Astrocyte of the spinal cord (primary cell): Measurements from ENCODE around the gene IL9.

ENCODE experiments used
- DNase-seq: peaks from one replicate; pipeline ENCODE4 v3.0.0; 2011; ENCODE audit warnings: low read depth, low spot score
- H3K4me3 ChIP-seq: 2 replicates; pipeline ENCODE4 v1.5.1; 2011; ENCODE audit warnings: low read depth, mild to moderate bottlenecking, low read length, moderate library complexity
- in situ Hi-C: cut with HindIII; loops from 2 replicates; pipeline ENCODE4 v1.10.0; 2017; ENCODE audit warnings: low sequenced_read_pairs
- TF ChIP-seq, protein P1 (sequence below): IDR thresholded peaks from 2 replicates; pipeline ENCODE4 v1.5.1; 2012; ENCODE audit warnings: low read depth, mild to moderate bottlenecking, low read length, inconsistent platforms

The IL9 gene

DNA sequence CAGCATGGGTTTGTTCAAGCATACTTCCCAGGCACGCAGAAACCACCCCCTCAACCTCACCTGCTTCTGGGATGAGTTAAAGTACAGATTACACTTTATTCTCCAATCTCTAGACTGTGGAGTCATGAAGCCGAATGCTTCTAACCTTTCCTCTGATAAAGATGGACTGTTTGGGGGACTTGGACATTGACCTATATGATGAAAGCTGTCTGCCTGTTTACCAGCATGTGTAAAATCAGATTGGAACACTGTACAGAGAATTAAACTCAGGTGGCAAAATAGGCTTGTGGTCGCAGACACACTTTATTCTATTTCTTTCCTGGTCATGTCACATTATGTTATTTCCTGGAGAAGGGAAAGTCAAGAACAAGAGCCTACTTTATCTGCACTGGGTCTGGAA, 25.7 kb downstream of the IL9 start:
- in situ Hi-C loops = no loop called here
- TF ChIP-seq, protein P1, sequence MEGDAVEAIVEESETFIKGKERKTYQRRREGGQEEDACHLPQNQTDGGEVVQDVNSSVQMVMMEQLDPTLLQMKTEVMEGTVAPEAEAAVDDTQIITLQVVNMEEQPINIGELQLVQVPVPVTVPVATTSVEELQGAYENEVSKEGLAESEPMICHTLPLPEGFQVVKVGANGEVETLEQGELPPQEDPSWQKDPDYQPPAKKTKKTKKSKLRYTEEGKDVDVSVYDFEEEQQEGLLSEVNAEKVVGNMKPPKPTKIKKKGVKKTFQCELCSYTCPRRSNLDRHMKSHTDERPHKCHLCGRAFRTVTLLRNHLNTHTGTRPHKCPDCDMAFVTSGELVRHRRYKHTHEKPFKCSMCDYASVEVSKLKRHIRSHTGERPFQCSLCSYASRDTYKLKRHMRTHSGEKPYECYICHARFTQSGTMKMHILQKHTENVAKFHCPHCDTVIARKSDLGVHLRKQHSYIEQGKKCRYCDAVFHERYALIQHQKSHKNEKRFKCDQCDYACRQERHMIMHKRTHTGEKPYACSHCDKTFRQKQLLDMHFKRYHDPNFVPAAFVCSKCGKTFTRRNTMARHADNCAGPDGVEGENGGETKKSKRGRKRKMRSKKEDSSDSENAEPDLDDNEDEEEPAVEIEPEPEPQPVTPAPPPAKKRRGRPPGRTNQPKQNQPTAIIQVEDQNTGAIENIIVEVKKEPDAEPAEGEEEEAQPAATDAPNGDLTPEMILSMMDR = no peak
- H3K4me3 ChIP-seq = no peak overlapping the region
- no peak for DNase-seq

DNA sequence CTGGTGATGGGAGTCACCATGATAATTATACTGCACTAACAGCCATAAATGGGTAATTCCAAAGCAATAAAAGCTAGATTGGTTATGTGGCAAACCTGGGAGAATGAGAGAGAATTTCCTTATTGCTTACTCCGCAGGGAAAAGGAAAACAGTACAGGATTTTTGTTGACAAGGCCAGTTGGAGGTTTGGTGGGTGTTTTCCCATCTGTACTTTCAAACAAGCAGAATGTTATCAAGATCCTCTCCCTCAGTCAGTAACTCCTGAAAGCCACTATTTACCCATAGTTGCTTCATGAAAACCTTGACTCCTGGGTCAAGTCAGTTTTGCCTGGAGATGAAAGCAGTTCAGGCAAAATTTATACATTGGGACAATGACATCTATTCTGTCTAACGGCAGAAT, 26.4 kb downstream of the IL9 start:
- TF ChIP-seq, protein P1 = no peak
- no peak for DNase-seq
- in situ Hi-C loops = no loop called here
- no peak overlapping the region for H3K4me3 ChIP-seq

DNA sequence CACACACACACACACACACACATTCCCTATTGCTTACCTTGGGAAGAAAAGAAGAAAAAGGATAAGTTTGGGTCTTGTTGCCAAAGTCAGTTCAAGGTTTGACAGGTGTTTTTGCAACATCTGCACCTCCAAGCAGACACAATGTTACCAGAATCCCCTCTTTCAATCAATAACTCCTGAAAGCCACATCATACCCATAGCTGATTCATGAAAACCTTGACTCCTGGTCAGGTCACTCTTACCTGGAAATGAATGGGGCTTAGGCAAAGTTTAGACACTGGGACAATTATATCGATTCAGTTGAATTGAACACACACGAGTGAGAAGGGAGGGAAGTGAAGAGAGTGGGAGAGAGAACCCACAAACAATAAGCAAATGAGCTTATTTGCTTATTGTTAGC, 27.0 kb downstream of the IL9 start:
- no peak overlapping the region for H3K4me3 ChIP-seq
- TF ChIP-seq, protein P1 = no peak
- DNase-seq = no peak
- in situ Hi-C loops = no loop called here

DNA sequence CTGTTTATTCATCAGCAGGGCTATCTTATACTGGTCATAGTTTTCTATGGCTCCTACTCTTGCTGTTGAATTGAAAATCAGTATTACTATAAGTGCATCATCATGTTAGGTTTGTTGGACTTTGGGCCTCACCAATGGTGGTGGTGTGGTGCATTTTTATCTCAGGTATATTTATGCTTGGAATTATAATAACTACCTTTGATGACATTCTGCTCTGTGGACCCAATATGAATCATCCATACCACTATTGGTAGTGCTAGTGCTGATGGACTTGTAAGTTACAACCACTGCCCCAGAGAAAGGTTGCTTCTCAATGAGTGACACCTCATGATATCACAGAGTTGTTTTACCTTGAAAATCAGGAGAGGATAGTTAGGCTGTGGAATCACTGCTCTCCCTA, 28.0 kb downstream of the IL9 start:
- TF ChIP-seq, protein P1 = no peak
- no peak overlapping the region for H3K4me3 ChIP-seq
- in situ Hi-C loops = no loop called here
- no peak for DNase-seq

DNA sequence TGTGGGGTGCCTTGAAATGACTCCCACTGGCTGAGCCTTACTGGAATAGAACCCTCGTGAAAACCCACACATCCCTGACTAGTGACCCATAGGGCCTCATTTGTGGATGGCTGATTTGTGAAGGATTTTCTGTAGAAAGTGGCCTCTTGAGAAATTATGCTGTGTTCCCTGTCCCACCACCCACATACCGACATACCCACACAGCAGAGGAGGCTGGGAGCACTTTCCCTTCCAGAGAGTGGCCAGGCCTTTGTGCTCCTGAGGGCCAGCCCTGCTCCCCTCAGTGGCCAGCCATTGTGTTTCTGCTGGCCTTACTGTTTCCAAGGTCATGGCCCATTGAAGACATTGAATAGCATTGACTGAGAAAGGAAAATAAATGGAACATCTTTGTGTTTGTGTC, 29.6 kb downstream of the IL9 start:
- in situ Hi-C loops = no loop called here

DNA sequence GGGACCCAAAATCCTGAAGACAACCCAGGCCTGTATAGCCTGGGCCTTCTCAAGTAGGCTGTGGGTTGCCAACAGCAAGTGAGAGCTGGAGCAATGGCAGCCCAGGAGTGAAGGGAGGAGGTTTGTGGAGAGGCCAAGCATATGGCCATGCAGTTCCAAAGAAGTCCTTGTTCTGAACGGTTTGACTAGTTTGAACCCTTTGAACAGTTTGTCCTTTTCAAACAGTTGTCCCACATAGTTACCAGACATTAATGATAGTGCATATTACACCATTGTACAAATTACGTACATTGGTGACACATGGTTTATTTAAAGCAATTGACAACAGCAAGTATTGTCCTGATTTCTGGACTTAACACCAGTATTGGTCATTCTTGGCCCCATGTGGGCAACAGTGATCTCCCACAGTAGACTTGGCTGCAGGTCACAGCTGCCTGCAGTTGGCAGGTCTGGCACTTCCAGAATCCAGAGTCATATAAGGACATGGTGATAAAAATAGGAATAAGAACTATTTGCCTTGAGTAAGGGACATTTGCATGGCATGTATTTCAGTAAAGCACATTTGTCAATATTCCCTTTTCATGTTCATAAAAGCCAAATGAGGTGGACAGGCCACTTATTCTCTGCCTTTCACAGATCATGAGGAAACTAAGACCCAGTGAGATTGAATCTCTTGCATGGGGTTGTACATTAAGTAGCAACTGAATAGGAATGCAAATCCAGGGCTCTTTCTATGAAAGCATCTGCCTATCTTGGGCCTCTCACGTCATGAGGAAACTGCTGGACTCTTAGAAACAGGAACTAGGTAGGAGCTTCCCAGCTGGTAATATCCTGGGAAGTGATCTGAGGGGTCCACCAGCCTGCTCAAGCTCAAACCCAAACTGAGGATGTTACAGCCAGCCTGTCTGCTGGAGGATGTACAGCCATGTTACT, 30.9 kb downstream of the IL9 start:
- in situ Hi-C loops = no loop called here
- TF ChIP-seq, protein P1 = no peak

More for the DNA sequence above, 29.6 kb downstream of the IL9 start:
- DNase-seq = no peak
- no peak overlapping the region for H3K4me3 ChIP-seq
- TF ChIP-seq, protein P1 = no peak

More for the DNA sequence above, 30.9 kb downstream of the IL9 start:
- H3K4me3 ChIP-seq = no peak overlapping the region
- no peak for DNase-seq
